Parathyroid adenoma (tissue), 2 donors: ENCODE measurements around the gene SIPA1L2.

Experiments used
- H2AFZ ChIP-seq: fragments of 300-600 bp; sonication (generic); one replicate; pipeline ENCODE4 v1.7.0; 2017; ENCODE audit warnings: antibody characterized with exemption, mild to moderate bottlenecking
- H3K27ac ChIP-seq: fragments of 300-600 bp; sonication (generic); one replicate; pipeline ENCODE4 v1.7.0; 2017
- H3K27me3 ChIP-seq: fragments of 300-600 bp; sonication (generic); one replicate; pipeline ENCODE4 v1.7.0; 2017; ENCODE audit warnings: low read length; ENCODE audit not compliant: control insufficient read depth, insufficient read depth
- H3K36me3 ChIP-seq: fragments of 300-600 bp; sonication (generic); one replicate; pipeline ENCODE4 v1.7.0; 2017; ENCODE audit warnings: low read length; ENCODE audit not compliant: control insufficient read depth, insufficient read depth
- H3K4me1 ChIP-seq: fragments of 300-600 bp; sonication (generic); one replicate; pipeline ENCODE4 v1.7.0; 2017; ENCODE audit warnings: control low read depth
- H3K4me2 ChIP-seq: fragments of 300-600 bp; sonication (generic); one replicate; pipeline ENCODE4 v1.7.0; 2017; ENCODE audit warnings: low read length
- H3K4me3 ChIP-seq: fragments of 300-600 bp; sonication (generic); one replicate; pipeline ENCODE4 v1.7.0; 2017; ENCODE audit warnings: low read depth, low read length
- H3K79me2 ChIP-seq: fragments of 300-600 bp; sonication (generic); one replicate; pipeline ENCODE4 v1.7.0; 2017; ENCODE audit warnings: control low read depth
- H3K9ac ChIP-seq: fragments of 300-600 bp; sonication (generic); one replicate; pipeline ENCODE4 v1.7.0; 2017; ENCODE audit warnings: mild to moderate bottlenecking
- H3K9me3 ChIP-seq: fragments of 300-600 bp; sonication (generic); one replicate; pipeline ENCODE4 v1.7.0; 2017; ENCODE audit warnings: low read length; ENCODE audit not compliant: control insufficient read depth
- TF ChIP-seq, protein P1 (sequence below): fragments of 300-600 bp; sonication (generic); IDR thresholded peaks from one replicate; pipeline ENCODE4 v1.7.0; 2017; ENCODE audit warnings: antibody characterized with exemption, mild to moderate bottlenecking
- donor health status: primary hyperparathyroidism.

Gene SIPA1L2

GRCh38 chr1:232636799-232637198 lies 6.9 kb upstream of the SIPA1L2 start:
- TF ChIP-seq, protein P1, sequence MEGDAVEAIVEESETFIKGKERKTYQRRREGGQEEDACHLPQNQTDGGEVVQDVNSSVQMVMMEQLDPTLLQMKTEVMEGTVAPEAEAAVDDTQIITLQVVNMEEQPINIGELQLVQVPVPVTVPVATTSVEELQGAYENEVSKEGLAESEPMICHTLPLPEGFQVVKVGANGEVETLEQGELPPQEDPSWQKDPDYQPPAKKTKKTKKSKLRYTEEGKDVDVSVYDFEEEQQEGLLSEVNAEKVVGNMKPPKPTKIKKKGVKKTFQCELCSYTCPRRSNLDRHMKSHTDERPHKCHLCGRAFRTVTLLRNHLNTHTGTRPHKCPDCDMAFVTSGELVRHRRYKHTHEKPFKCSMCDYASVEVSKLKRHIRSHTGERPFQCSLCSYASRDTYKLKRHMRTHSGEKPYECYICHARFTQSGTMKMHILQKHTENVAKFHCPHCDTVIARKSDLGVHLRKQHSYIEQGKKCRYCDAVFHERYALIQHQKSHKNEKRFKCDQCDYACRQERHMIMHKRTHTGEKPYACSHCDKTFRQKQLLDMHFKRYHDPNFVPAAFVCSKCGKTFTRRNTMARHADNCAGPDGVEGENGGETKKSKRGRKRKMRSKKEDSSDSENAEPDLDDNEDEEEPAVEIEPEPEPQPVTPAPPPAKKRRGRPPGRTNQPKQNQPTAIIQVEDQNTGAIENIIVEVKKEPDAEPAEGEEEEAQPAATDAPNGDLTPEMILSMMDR = no peak
- H3K36me3 ChIP-seq = no peaks in the 10 kb centered on the region
- H3K4me2 ChIP-seq = no peak overlapping the region
- H3K9ac ChIP-seq = no peak overlapping the region
- H3K9me3 ChIP-seq = no peaks in the 10 kb centered on the region
- no peaks in the 10 kb centered on the region for H3K79me2 ChIP-seq
- no peak overlapping the region for H3K4me3 ChIP-seq
- no peaks in the 10 kb centered on the region for H3K4me1 ChIP-seq
- H3K27ac ChIP-seq = no peak overlapping the region
- no peak overlapping the region for H2AFZ ChIP-seq
- H3K27me3 ChIP-seq = no peaks in the 10 kb centered on the region

DNA sequence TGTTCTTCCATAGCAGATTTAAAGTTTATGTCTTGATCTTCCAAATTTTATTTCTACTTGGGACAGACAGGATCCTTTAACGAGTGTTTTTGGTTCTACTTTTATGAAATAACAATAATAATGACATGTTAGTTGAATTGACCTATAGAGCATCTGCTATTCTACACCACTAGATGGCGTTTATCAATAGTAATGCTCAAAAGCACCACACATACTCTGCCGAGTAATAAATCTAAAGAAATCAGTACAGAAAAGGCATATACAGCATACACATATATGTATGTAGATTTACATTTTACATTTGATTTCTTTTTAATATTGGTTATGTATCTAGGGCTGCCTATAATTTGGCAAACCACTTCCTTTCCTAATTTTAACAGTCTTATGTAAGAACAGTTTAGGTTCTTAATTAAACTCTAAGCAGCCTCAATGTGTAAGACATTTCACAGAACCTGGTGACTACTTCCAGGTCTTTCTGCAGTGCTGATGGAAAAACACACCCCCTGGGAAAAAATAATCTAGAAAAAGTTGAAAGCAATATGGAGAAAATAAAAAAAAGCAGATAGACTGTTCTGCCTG lies 5.9 kb upstream of the SIPA1L2 start:
- H3K27me3 ChIP-seq = no peaks in the 10 kb centered on the region
- H3K79me2 ChIP-seq = no peaks in the 10 kb centered on the region
- no peaks in the 10 kb centered on the region for H3K9me3 ChIP-seq
- H2AFZ ChIP-seq = no peak overlapping the region
- H3K4me3 ChIP-seq = no peak overlapping the region
- no peak overlapping the region for H3K9ac ChIP-seq
- H3K27ac ChIP-seq = no peak overlapping the region
- H3K36me3 ChIP-seq = no peaks in the 10 kb centered on the region
- TF ChIP-seq, protein P1 = peak; percentile 62
- H3K4me2 ChIP-seq = no peak overlapping the region
- no peaks in the 10 kb centered on the region for H3K4me1 ChIP-seq

GRCh38 chr1:232635279-232635678 lies 5.3 kb upstream of the SIPA1L2 start:
- H3K27ac ChIP-seq = no peak overlapping the region
- no peaks in the 10 kb centered on the region for H3K79me2 ChIP-seq
- no peak overlapping the region for H3K4me2 ChIP-seq
- TF ChIP-seq, protein P1 = no peak
- H3K4me1 ChIP-seq = no peaks in the 10 kb centered on the region
- H2AFZ ChIP-seq = no peak overlapping the region
- H3K9me3 ChIP-seq = no peaks in the 10 kb centered on the region
- no peaks in the 10 kb centered on the region for H3K27me3 ChIP-seq
- no peak overlapping the region for H3K9ac ChIP-seq
- H3K4me3 ChIP-seq = no peak overlapping the region
- no peaks in the 10 kb centered on the region for H3K36me3 ChIP-seq

DNA sequence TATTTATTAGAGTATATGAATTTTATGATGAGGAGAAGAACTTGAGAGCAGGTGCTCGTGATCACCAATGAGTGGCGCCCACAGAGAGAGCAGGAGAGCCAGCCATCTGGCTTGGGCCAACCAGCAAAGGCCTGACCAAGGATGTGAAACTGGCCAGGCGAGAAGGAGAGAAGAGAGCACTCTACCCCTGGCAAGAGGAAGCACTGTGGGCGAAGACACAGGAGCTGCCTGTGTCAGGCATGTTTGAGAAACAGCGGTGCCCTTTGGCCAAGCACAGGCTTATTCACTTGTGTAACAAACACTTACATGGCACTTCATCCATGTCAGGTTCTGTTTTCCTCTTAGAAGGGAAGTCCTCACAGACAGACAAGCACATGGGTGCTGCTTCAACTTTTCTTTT lies 4.2 kb upstream of the SIPA1L2 start:
- Histone ChIP-seq H3K27ac (no peak overlapping the region), H3K27me3 (no peaks in the 10 kb centered on the region), H3K36me3 (no peaks in the 10 kb centered on the region), H3K9ac (no peak overlapping the region), H3K4me2 (no peak overlapping the region), H3K79me2 (no peaks in the 10 kb centered on the region), H3K9me3 (no peaks in the 10 kb centered on the region), H3K4me1 (no peaks in the 10 kb centered on the region), H2AFZ (no peak overlapping the region), H3K4me3 (no peak overlapping the region)
- TF ChIP-seq, protein P1 = no peak

- Histone ChIP-seq H3K27me3 (no peaks in the 10 kb centered on the region), H3K9ac (no peak overlapping the region), H3K4me1 (peaks cover 4% of the 10 kb centered on the region), H3K79me2 (no peaks in the 10 kb centered on the region), H2AFZ (peak overlapping the region; percentile 90), H3K36me3 (no peaks in the 10 kb centered on the region), H3K4me3 (peak overlapping the region; percentile 59), H3K9me3 (no peaks in the 10 kb centered on the region), H3K4me2 (peak overlapping the region; percentile 87), H3K27ac (peak overlapping the region; percentile 71)
- TF ChIP-seq, protein P1 = no peak
These were observed 912 bp upstream of the SIPA1L2 start for GRCh38 chr1:232630894-232631195.
